BJ (cell line): ENCODE results near the gene EIF4E3. TPM values are rescaled to one million over a fixed set of nuclear protein-coding genes. Genes with fewer than 3 reads are reported as not detected.

Experiments used
- CTCF ChIA-PET: fragments of 350-600 bp; formaldehyde crosslinking; extraction: SDS; loops from one replicate; lab custom pipeline; 2021; ENCODE audit warnings: antibody characterized with exemption, inconsistent platforms; lab: Yijun Ruan, JAX
- POLR2A ChIA-PET: fragments of 300-600 bp; sonication (Branson Sonifier 250); formaldehyde crosslinking; extraction: SDS; loops from one replicate; lab custom pipeline; 2021; ENCODE audit warnings: antibody characterized with exemption; lab: Charles Lee
- DNase-seq: peaks from one replicate; pipeline ENCODE4 v3.0.0-alpha.2; 2011; ENCODE audit warnings: low read depth
- H3K27me3 ChIP-seq: 2 replicates; pipeline ENCODE4 v1.6.0; 2011; ENCODE audit warnings: low read length; ENCODE audit not compliant: control insufficient read depth, insufficient read depth
- H3K36me3 ChIP-seq: 2 replicates; pipeline ENCODE4 v1.5.1; 2011; ENCODE audit warnings: low read length; ENCODE audit not compliant: control insufficient read depth, insufficient read depth
- H3K4me3 ChIP-seq: 2 replicates; pipeline ENCODE4 v1.5.1; 2011; ENCODE audit warnings: low read depth, mild to moderate bottlenecking, control low read depth, low read length
- CTCF ChIP-seq: IDR thresholded peaks from 2 replicates; pipeline ENCODE4 v1.5.1; 2011; ENCODE audit warnings: low read depth, mild to moderate bottlenecking, control low read depth, inconsistent platforms, low read length, moderate library complexity; ENCODE audit not compliant: insufficient read depth
- polyA plus RNA-seq: library from polyadenylated mRNA; depleted of rRNA; stranded (reverse); fragments of >200 nt; gene quantifications from 2 replicates; pipeline ENCODE4 v1.2.3, GENCODE V29; 2011

EIF4E3 gene
- polyA plus RNA-seq, 1 experiment = 1.1 TPM

GRCh38 chr3:71671216-71671845 lies 53.9 kb downstream of the EIF4E3 start:
- Histone ChIP-seq H3K4me3 (no peak overlapping the region), H3K36me3 (no peaks in the 10 kb centered on the region), H3K27me3 (no peaks in the 10 kb centered on the region)
- no peak for TF ChIP-seq CTCF
- POLR2A ChIA-PET = no interaction called here
- CTCF ChIA-PET = interaction anchor here (1.6 to 2.5 kb wide), 2 partner anchors 9 to 19 kb away, joined by 3 to 7 read pairs; no protein-coding TSS in a partner anchor
- no peak for DNase-seq

- H3K27me3 ChIP-seq = no peaks in the 10 kb centered on the region; the same call in 1 of the 2 replicates
- no peak for DNase-seq
- no peak for TF ChIP-seq CTCF
- ChIA-PET CTCF (interaction anchor here (0.7 kb wide), 1 partner anchor 10 kb away, joined by 3 read pairs; no protein-coding TSS in a partner anchor), POLR2A (no interaction called here)
- H3K36me3 ChIP-seq = no peaks in the 10 kb centered on the region
- no peak overlapping the region for H3K4me3 ChIP-seq
These were observed 62.6 kb downstream of the EIF4E3 start for GRCh38 chr3:71662568-71662967.

- CTCF ChIA-PET = no interaction called here
- no peak for DNase-seq
- POLR2A ChIA-PET = no interaction called here
- Histone ChIP-seq H3K36me3 (no peaks in the 10 kb centered on the region), H3K4me3 (no peak overlapping the region), H3K27me3 (no peaks in the 10 kb centered on the region; the same call in 1 of the 2 replicates)
- no peak for TF ChIP-seq CTCF
These were observed 63.1 kb downstream of the EIF4E3 start for GRCh38 chr3:71662056-71662455.

- Histone ChIP-seq H3K4me3 (no peak overlapping the region), H3K36me3 (no peaks in the 10 kb centered on the region), H3K27me3 (no peaks in the 10 kb centered on the region)
- POLR2A ChIA-PET = no interaction called here
- no peak for TF ChIP-seq CTCF
- CTCF ChIA-PET = interaction anchor here (0.6 kb wide), 1 partner anchor 75 kb away, joined by 3 read pairs; no protein-coding TSS in a partner anchor
- DNase-seq = peak; percentile 10
These were observed 65.2 kb downstream of the EIF4E3 start for GRCh38 chr3:71659864-71660591.

- no peak for TF ChIP-seq CTCF
- H3K4me3 ChIP-seq = no peak overlapping the region
- ChIA-PET CTCF (interaction anchor here (1.8 kb wide), 1 partner anchor 1107 kb away, joined by 7 read pairs; no protein-coding TSS in a partner anchor), POLR2A (no interaction called here)
- no peaks in the 10 kb centered on the region for H3K36me3 ChIP-seq
- no peak for DNase-seq
- no peaks in the 10 kb centered on the region for H3K27me3 ChIP-seq
These were observed 67.2 kb downstream of the EIF4E3 start for GRCh38 chr3:71657831-71658530.
